Fibroblast of skin of left biceps (primary cell): ENCODE data around the gene FXYD7.
"Not testable (repeated sequence)": the region's sequence is repeated elsewhere in the genome, so short reads cannot be mapped to it uniquely, and the experiment has no call there.

ENCODE experiments used
- DNase-seq, 2 experiments: peaks; one replicate each; pipeline ENCODE4 v3.0.0-alpha.2; 2013; ENCODE audit warnings: low read depth in 2 of 2

FXYD7 gene

GRCh38 chr19:35165200-35166058 lies 22.4 kb downstream of the FXYD7 start:
- DNase-seq, result no peak

GRCh38 chr19:35166100-35167063 lies 23.3 kb downstream of the FXYD7 start:
- no peak for DNase-seq

GRCh38 chr19:35167251-35168119 lies 24.4 kb downstream of the FXYD7 start:
- DNase-seq, result no peak

GRCh38 chr19:35168196-35168595 lies 25.1 kb downstream of the FXYD7 start:
- DNase-seq, result no peak

- no peak for DNase-seq
These were observed 26.4 kb downstream of the FXYD7 start for GRCh38 chr19:35169221-35169995.

GRCh38 chr19:35170359-35171061 lies 27.5 kb downstream of the FXYD7 start:
- DNase-seq, result no peak

GRCh38 chr19:35171730-35172129 lies 28.7 kb downstream of the FXYD7 start:
- DNase-seq, result no peak

- no peak for DNase-seq
These were observed 31.2 kb downstream of the FXYD7 start for GRCh38 chr19:35174226-35174625.

- no peak for DNase-seq
These were observed 33.1 kb downstream of the FXYD7 start for GRCh38 chr19:35176181-35176570.

GRCh38 chr19:35177377-35178274 lies 34.6 kb downstream of the FXYD7 start:
- no peak for DNase-seq

GRCh38 chr19:35178701-35179100 lies 35.6 kb downstream of the FXYD7 start:
- no peak for DNase-seq

GRCh38 chr19:35179830-35180229 lies 36.8 kb downstream of the FXYD7 start:
- no peak for DNase-seq

GRCh38 chr19:35181387-35181786 lies 38.3 kb downstream of the FXYD7 start:
- DNase-seq, result no peak

GRCh38 chr19:35184267-35184666 lies 41.2 kb downstream of the FXYD7 start:
- no peak for DNase-seq

- no peak for DNase-seq
These were observed 41.8 kb downstream of the FXYD7 start for GRCh38 chr19:35184884-35185283.

- no peak for DNase-seq
These were observed 51.2 kb downstream of the FXYD7 start for GRCh38 chr19:35194012-35194984.

- no peak for DNase-seq
These were observed 52.8 kb downstream of the FXYD7 start for GRCh38 chr19:35195830-35196229.

- DNase-seq, result not testable (repeated sequence)
These were observed 53.8 kb downstream of the FXYD7 start for GRCh38 chr19:35196861-35197260.
